CD4-positive, alpha-beta T cell (primary cell): ENCODE results near the gene ZIC3. TPM values are rescaled to one million over a fixed set of nuclear protein-coding genes. Genes with fewer than 3 reads are reported as not detected.

Source experiments
- ATAC-seq: fragments of 200-7000 bp; cut with Tn5 transposase; one replicate; pipeline ENCODE4 v1.10.0; 2022; ENCODE audit warnings: mild to moderate bottlenecking; ENCODE audit not compliant: poor library complexity
- CTCF ChIA-PET: fragments of 350-600 bp; sonication (Branson Sonifier 250); formaldehyde crosslinking; loops from one replicate; lab custom pipeline; 2021; ENCODE audit warnings: antibody characterized with exemption, inconsistent platforms; lab: Charles Lee
- POLR2A ChIA-PET: fragments of 350-600 bp; sonication (Branson Sonifier 250); formaldehyde crosslinking; loops from one replicate; lab custom pipeline; 2021; ENCODE audit warnings: antibody characterized with exemption, inconsistent platforms; lab: Charles Lee
- DNase-seq, 14 experiments: peaks; one replicate each; pipeline ENCODE4 v3.0.0-alpha.2; 2013 to 2020; ENCODE audit warnings: mixed read lengths in 2 of 14
- H3K27ac ChIP-seq, 2 donors: one replicate each; pipeline versions ENCODE4 v1.5.1 to v1.7.0; 2013; ENCODE audit warnings: low read length in 2 of 2, low read depth in 1 of 2, mild to moderate bottlenecking in 1 of 2
- H3K27me3 ChIP-seq, 2 experiments: 1 replicate in 1 of 2; 2 replicates in 1 of 2; pipeline versions ENCODE4 v1.6.1 to v1.7.0; 2013; ENCODE audit warnings: low read length in 2 of 2, control low read depth in 1 of 2, mild to moderate bottlenecking in 1 of 2, moderate library complexity in 1 of 2; ENCODE audit not compliant: insufficient read depth in 2 of 2, control insufficient read depth in 1 of 2
- H3K36me3 ChIP-seq: one replicate; pipeline ENCODE4 v1.6.1; 2013; ENCODE audit warnings: low read length, control low read depth; ENCODE audit not compliant: insufficient read depth
- H3K4me1 ChIP-seq: one replicate; pipeline ENCODE4 v1.6.1; 2013; ENCODE audit warnings: low read length, control low read depth; ENCODE audit not compliant: insufficient read depth
- H3K4me3 ChIP-seq: one replicate; pipeline ENCODE4 v1.5.1; 2013; ENCODE audit warnings: mild to moderate bottlenecking, low read length, moderate library complexity
- H3K9me3 ChIP-seq, 2 experiments: 1 replicate in 1 of 2; 2 replicates in 1 of 2; pipeline versions ENCODE4 v1.6.1 to v1.7.0; 2013; ENCODE audit warnings: low read length in 2 of 2, mild to moderate bottlenecking in 2 of 2, control low read depth in 1 of 2, moderate library complexity in 1 of 2; ENCODE audit not compliant: control insufficient read depth in 1 of 2, insufficient read depth in 1 of 2
- H3K27ac Mint-ChIP-seq: one replicate; pipeline ENCODE4 v1.8.0; 2020; ENCODE audit warnings: mixed read lengths
- H3K27me3 Mint-ChIP-seq: one replicate; pipeline ENCODE4 v1.8.0; 2021; ENCODE audit warnings: mixed read lengths
- H3K36me3 Mint-ChIP-seq: one replicate; pipeline ENCODE4 v1.8.0; 2021; ENCODE audit warnings: low read depth, mixed read lengths
- H3K4me1 Mint-ChIP-seq: one replicate; pipeline ENCODE4 v1.8.0; 2021; ENCODE audit warnings: low read depth, mixed read lengths
- H3K4me3 Mint-ChIP-seq: one replicate; pipeline ENCODE4 v1.8.0; 2020; ENCODE audit warnings: mild to moderate bottlenecking, mixed read lengths
- H3K9me3 Mint-ChIP-seq: one replicate; pipeline ENCODE4 v1.8.0; 2020; ENCODE audit warnings: mixed read lengths
- intact Hi-C, 2 experiments: fragments of 100-400 bp; cut with DNase I in 1 of 2; cut with micrococcal nuclease in 1 of 2; formaldehyde crosslinking; loops; one replicate each; pipeline versions ENCODE4 v1.15.1 to v1.9.0; 2023 to 2025; cut with DNase I, micrococcal nuclease
- total RNA-seq, 174 experiments: library from RNA in 2 of 174; stranded (reverse) in 2 of 174; gene quantifications; one replicate each; pipeline ENCODE4 v1.2.3 and lab custom pipeline; 2021 to 2026
- TF ChIP-seq, protein P1 (sequence below): fragments of 200-600 bp; IDR thresholded peaks from one replicate; pipeline ENCODE4 v1.8.0; 2022; ENCODE audit warnings: antibody characterized with exemption, mild to moderate bottlenecking

ZIC3 gene
- total RNA-seq, 2 experiments from 2014 or later, result not detected

DNA sequence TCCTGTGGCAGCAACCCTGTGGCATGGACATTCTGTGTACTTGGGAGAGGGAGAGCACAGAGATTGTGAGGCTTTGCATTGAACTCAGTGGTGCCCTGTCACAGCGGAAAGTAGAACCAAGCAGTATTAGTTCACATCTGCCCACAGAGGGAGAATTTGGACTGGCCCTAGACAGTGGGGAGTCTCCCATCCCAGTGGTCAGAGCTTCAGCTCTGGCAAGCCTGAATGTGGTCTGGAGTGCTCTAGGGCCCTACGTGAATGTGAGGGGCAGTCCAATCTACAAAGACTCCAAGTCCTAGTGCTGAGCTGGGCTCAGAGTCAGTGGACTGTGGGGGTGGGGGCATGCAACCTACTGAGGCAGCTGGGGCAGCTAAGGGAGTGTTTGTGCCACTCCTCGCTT lies 34.8 kb downstream of the ZIC3 start:
- POLR2A ChIA-PET, result no interaction called here
- Mint-ChIP-seq H3K4me3 (no peak overlapping the region), H3K36me3 (no peaks in the 10 kb centered on the region), H3K27me3 (peaks cover 18% of the 10 kb centered on the region), H3K27ac (no peak overlapping the region), H3K9me3 (no peaks in the 10 kb centered on the region), H3K4me1 (no peaks in the 10 kb centered on the region)
- peaks cover 0 to 3% of the 10 kb centered on the region in 2 experiments for H3K9me3 ChIP-seq
- no peak overlapping the region for H3K27ac ChIP-seq
- H3K27me3 ChIP-seq, result peaks cover 0 to 3% of the 10 kb centered on the region in 2 experiments
- no peaks in the 10 kb centered on the region for H3K4me1 ChIP-seq
- DNase-seq (no peak), ATAC-seq (no peak)
- TF ChIP-seq, protein P1, sequence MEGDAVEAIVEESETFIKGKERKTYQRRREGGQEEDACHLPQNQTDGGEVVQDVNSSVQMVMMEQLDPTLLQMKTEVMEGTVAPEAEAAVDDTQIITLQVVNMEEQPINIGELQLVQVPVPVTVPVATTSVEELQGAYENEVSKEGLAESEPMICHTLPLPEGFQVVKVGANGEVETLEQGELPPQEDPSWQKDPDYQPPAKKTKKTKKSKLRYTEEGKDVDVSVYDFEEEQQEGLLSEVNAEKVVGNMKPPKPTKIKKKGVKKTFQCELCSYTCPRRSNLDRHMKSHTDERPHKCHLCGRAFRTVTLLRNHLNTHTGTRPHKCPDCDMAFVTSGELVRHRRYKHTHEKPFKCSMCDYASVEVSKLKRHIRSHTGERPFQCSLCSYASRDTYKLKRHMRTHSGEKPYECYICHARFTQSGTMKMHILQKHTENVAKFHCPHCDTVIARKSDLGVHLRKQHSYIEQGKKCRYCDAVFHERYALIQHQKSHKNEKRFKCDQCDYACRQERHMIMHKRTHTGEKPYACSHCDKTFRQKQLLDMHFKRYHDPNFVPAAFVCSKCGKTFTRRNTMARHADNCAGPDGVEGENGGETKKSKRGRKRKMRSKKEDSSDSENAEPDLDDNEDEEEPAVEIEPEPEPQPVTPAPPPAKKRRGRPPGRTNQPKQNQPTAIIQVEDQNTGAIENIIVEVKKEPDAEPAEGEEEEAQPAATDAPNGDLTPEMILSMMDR, result no peak
- no peak overlapping the region for H3K4me3 ChIP-seq
- CTCF ChIA-PET, result no interaction called here
- H3K36me3 ChIP-seq, result no peaks in the 10 kb centered on the region
- intact Hi-C loops, result no loop called here
